ENCODE results near the gene CACNA1S. TPM values are rescaled to one million over a fixed set of nuclear protein-coding genes. Genes with fewer than 3 reads are reported as not detected.

Gene CACNA1S
- total RNA-seq, 1 experiment from 2014 or later: not detected

- Histone ChIP-seq H4K5ac (ENCODE audit: insufficient read length, low read depth, low read length) (no peak overlapping the region), H3K9me3 (ENCODE audit: control insufficient read depth, low read depth, low read length) (no peaks in the 10 kb centered on the region), H3T11ph (ENCODE audit: low read length) (no peak overlapping the region), H3K4me1 (ENCODE audit: insufficient read depth, low read length) (no peaks in the 10 kb centered on the region), H2AFZ (ENCODE audit: low read length) (no peak overlapping the region), H3K79me1 (ENCODE audit: insufficient read depth, low read depth, low read length, poor library complexity, severe bottlenecking) (no peaks in the 10 kb centered on the region), H3K18ac (ENCODE audit: insufficient read length, low read depth, low read length) (no peak overlapping the region), H3K9ac (ENCODE audit: extremely low read depth, insufficient read length, low read length) (no peak overlapping the region), H4K91ac (ENCODE audit: insufficient read length, low read depth, low read length) (no peak overlapping the region), H3K56ac (ENCODE audit: insufficient read length, low read depth, low read length) (no peak overlapping the region), H3K14ac (ENCODE audit: insufficient read depth, low read length) (no peak overlapping the region), H3K4ac (ENCODE audit: low read depth, low read length) (no peak overlapping the region), H3K23me2 (ENCODE audit: insufficient read length, low read depth, low read length, poor library complexity, severe bottlenecking) (no peaks in the 10 kb centered on the region), H4K20me1 (ENCODE audit: control insufficient read depth, insufficient read depth, insufficient read length) (peaks cover 2% of the 10 kb centered on the region), H2BK15ac (ENCODE audit: low read depth, low read length) (no peak overlapping the region), H3K79me2 (ENCODE audit: insufficient read depth, low read length) (no peaks in the 10 kb centered on the region), H3K27ac (ENCODE audit: insufficient read length, low read depth, low read length) (no peak overlapping the region), H2BK20ac (ENCODE audit: low read depth, low read length, poor library complexity, severe bottlenecking) (no peak overlapping the region), H2BK12ac (ENCODE audit: insufficient read length, low read depth, low read length) (no peak overlapping the region), H2BK5ac (ENCODE audit: insufficient read length, low read length) (no peak overlapping the region), H2BK120ac (ENCODE audit: low read depth, low read length, poor library complexity, severe bottlenecking) (no peak overlapping the region), H4K8ac (replicated peaks; ENCODE audit: insufficient read length, low read depth, low read length) (no peak overlapping the region), H3K4me2 (ENCODE audit: insufficient read depth, insufficient read length, low read length) (no peak overlapping the region), H3K23ac (ENCODE audit: insufficient read length, low read depth, low read length) (no peak overlapping the region), H3K27me3 (ENCODE audit: insufficient read depth, low read length) (no peaks in the 10 kb centered on the region), H2AK5ac (ENCODE audit: insufficient read length, low read length) (no peak overlapping the region)
- H3K9me3 Mint-ChIP-seq: no peaks in the 10 kb centered on the region
- H3K4me3 Mint-ChIP-seq: no peak overlapping the region; a peak in 1 of 5 replicates
- peaks cover 20% of the 10 kb centered on the region for H3K27me3 Mint-ChIP-seq (ENCODE audit: low read depth)
- no peak overlapping the region; a peak in 2 of 7 replicates for H3K27ac Mint-ChIP-seq
- H3K36me3 Mint-ChIP-seq (ENCODE audit: insufficient read depth in 1 of 3, low read depth in 3 of 3): peaks cover 0 to 4% (median 0%) of the 10 kb centered on the region in 3 experiments; a peak in 4 of 7 replicates
- DNase-seq: no peak
- WGBS (ENCODE audit: extremely low coverage, insufficient read length, low lambda C conversion rate): no CpG with 5 or more reads among the region's 17 CpGs
- TF ChIP-seq, protein P1, sequence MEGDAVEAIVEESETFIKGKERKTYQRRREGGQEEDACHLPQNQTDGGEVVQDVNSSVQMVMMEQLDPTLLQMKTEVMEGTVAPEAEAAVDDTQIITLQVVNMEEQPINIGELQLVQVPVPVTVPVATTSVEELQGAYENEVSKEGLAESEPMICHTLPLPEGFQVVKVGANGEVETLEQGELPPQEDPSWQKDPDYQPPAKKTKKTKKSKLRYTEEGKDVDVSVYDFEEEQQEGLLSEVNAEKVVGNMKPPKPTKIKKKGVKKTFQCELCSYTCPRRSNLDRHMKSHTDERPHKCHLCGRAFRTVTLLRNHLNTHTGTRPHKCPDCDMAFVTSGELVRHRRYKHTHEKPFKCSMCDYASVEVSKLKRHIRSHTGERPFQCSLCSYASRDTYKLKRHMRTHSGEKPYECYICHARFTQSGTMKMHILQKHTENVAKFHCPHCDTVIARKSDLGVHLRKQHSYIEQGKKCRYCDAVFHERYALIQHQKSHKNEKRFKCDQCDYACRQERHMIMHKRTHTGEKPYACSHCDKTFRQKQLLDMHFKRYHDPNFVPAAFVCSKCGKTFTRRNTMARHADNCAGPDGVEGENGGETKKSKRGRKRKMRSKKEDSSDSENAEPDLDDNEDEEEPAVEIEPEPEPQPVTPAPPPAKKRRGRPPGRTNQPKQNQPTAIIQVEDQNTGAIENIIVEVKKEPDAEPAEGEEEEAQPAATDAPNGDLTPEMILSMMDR (conservative IDR thresholded peaks at IDR 0.05): no peak
- H3K4me1 Mint-ChIP-seq: peaks cover 11 to 14% of the 10 kb centered on the region in 2 experiments
Observed at GRCh38 chr1:201127755-201128455, 15.7 kb upstream of the CACNA1S start.

Measured in H9 (cell line).